ENCODE data around the gene JMJD1C.

DNA sequence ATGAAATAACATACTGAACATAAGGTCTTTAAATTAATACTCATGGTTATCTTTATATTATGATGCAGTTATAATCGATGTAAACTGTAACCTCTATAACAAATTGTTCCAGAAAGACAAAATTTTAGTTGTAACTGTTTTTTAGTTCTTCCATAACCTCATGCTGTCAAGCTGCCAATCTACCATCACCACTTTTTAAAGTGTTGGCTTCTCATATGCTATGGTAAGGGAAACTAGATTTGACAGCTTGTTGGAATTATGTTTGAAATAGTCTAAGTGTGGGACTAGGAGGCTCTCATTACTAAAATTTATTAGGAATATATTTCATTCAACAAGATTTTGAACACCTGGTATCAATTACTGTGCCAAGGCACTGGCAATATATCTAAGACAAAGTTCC, 227.3 kb downstream of the JMJD1C start:
- no peak for TF ChIP-seq POLR2A (IDR thresholded peaks at IDR 0.05)
- TF ChIP-seq, protein P1, sequence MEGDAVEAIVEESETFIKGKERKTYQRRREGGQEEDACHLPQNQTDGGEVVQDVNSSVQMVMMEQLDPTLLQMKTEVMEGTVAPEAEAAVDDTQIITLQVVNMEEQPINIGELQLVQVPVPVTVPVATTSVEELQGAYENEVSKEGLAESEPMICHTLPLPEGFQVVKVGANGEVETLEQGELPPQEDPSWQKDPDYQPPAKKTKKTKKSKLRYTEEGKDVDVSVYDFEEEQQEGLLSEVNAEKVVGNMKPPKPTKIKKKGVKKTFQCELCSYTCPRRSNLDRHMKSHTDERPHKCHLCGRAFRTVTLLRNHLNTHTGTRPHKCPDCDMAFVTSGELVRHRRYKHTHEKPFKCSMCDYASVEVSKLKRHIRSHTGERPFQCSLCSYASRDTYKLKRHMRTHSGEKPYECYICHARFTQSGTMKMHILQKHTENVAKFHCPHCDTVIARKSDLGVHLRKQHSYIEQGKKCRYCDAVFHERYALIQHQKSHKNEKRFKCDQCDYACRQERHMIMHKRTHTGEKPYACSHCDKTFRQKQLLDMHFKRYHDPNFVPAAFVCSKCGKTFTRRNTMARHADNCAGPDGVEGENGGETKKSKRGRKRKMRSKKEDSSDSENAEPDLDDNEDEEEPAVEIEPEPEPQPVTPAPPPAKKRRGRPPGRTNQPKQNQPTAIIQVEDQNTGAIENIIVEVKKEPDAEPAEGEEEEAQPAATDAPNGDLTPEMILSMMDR (IDR thresholded peaks at IDR 0.05): no peak
